Fibroblast of skin of left quadriceps (primary cell): ENCODE data around the gene TBC1D22B.
"Not testable (repeated sequence)": the region's sequence is repeated elsewhere in the genome, so short reads cannot be mapped to it uniquely, and the experiment has no call there.

ENCODE experiments used
- DNase-seq, 2 experiments: peaks; one replicate each; pipeline ENCODE4 v3.0.0-alpha.2; 2013; ENCODE audit warnings: low read depth in 2 of 2

Gene TBC1D22B

GRCh38 chr6:37321516-37322415, 64.2 kb downstream of the TBC1D22B start:
- no peak for DNase-seq

- peak in 1 of 2 experiments; percentile 12 for DNase-seq
These were observed 66.0 kb downstream of the TBC1D22B start for GRCh38 chr6:37323580-37323979.

- DNase-seq = no peak
These were observed 66.8 kb downstream of the TBC1D22B start for GRCh38 chr6:37324131-37325033.

GRCh38 chr6:37330345-37330744, 72.8 kb downstream of the TBC1D22B start:
- DNase-seq = not testable (repeated sequence)

- no peak for DNase-seq
These were observed 73.5 kb downstream of the TBC1D22B start for GRCh38 chr6:37331047-37331446.

- DNase-seq = no peak
These were observed 75.3 kb downstream of the TBC1D22B start for GRCh38 chr6:37332894-37333293.

GRCh38 chr6:37334047-37334446, 76.5 kb downstream of the TBC1D22B start:
- no peak for DNase-seq

GRCh38 chr6:37338317-37338716, 80.7 kb downstream of the TBC1D22B start:
- DNase-seq = not testable (repeated sequence)

GRCh38 chr6:37338745-37339255, 81.2 kb downstream of the TBC1D22B start:
- no peak for DNase-seq

GRCh38 chr6:37339741-37340638, 82.4 kb downstream of the TBC1D22B start:
- DNase-seq = no peak

GRCh38 chr6:37340639-37340943, 83.0 kb downstream of the TBC1D22B start:
- DNase-seq = no peak

GRCh38 chr6:37343248-37343647, 85.7 kb downstream of the TBC1D22B start:
- no peak for DNase-seq

- no peak for DNase-seq
These were observed 86.7 kb downstream of the TBC1D22B start for GRCh38 chr6:37344308-37344707.

GRCh38 chr6:37345804-37346203, 88.2 kb downstream of the TBC1D22B start:
- DNase-seq = not testable (repeated sequence)

GRCh38 chr6:37347177-37347576, 89.6 kb downstream of the TBC1D22B start:
- DNase-seq = no peak

GRCh38 chr6:37347670-37348111, 90.1 kb downstream of the TBC1D22B start:
- no peak for DNase-seq

- DNase-seq = no peak
These were observed 93.5 kb downstream of the TBC1D22B start for GRCh38 chr6:37351027-37351426.

GRCh38 chr6:37352384-37352783, 94.8 kb downstream of the TBC1D22B start:
- DNase-seq = no peak

GRCh38 chr6:37353761-37354525, 96.4 kb downstream of the TBC1D22B start, which contains the start of gene RNF8:
Gene RNF8 (plus strand): TSS chr6:37353983. CDS start chr6:37354165, 182 bp downstream.
- DNase-seq = peak; percentile 54 to 62
